ENCODE measurements around the gene UBE3A.

Gene UBE3A

DNA sequence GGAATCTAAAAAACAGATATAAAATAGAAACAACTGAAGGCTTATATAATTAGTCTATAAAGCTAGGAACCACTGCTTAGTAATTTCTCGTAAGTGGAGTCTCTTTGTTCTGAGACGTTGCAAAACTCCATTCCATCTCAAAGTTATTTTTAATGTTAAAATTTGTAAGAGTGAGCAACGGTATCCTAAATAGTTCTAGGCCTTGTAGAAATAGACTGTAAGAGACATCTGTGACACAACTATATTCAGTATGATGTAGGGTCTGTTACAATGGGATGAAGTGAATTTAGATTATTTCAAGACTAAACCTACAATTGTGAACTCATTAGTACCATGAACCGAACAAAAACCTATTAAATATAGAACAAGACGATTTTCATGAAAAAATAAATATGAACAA lies 57.2 kb downstream of the UBE3A start:
- in situ Hi-C loops (cut with MboI; ENCODE audit: low pct_unique_long_range_greater_than_20kb, low sequenced_read_pairs, unreplicated experiment): no loop called here
- DNase-seq (ENCODE audit: low spot score): no peak
- TF ChIP-seq CTCF (IDR thresholded peaks at IDR 0.05; ENCODE audit: extremely low read depth, insufficient read depth, missing control alignments): no peak

DNA sequence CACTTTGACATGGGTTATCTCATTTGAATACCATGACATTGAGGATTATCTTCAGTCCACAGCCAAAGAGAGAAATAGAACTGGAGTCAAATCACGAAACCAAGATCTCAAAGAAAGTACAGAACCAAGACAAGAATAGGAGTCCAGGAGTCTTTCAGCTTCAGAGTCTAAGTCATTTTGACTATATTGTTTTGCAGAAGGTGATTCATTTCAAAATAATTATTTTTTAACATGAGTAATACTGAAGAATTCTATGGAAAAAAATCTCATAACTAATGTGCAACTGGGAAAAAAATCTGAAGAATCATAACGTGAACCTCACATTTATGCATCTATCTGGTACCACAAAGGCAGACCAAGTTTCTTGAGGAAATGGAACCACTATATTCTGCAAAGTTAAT lies 60.3 kb downstream of the UBE3A start:
- no peak for DNase-seq (ENCODE audit: low spot score)
- in situ Hi-C loops (cut with MboI; ENCODE audit: low pct_unique_long_range_greater_than_20kb, low sequenced_read_pairs, unreplicated experiment): no loop called here

GRCh38 chr15:25375557-25375956 lies 63.3 kb downstream of the UBE3A start:
- DNase-seq (ENCODE audit: low spot score): no peak
- in situ Hi-C loops (cut with MboI; ENCODE audit: low pct_unique_long_range_greater_than_20kb, low sequenced_read_pairs, unreplicated experiment): no loop called here
- no peak for TF ChIP-seq CTCF (IDR thresholded peaks at IDR 0.05; ENCODE audit: extremely low read depth, insufficient read depth, missing control alignments)

More for the DNA sequence above, 60.3 kb downstream of the UBE3A start:
- TF ChIP-seq CTCF (IDR thresholded peaks at IDR 0.05; ENCODE audit: extremely low read depth, insufficient read depth, missing control alignments): no peak

GRCh38 chr15:25374143-25374542 lies 64.7 kb downstream of the UBE3A start:
- no peak for DNase-seq (ENCODE audit: low spot score)
- no peak for TF ChIP-seq CTCF (IDR thresholded peaks at IDR 0.05; ENCODE audit: extremely low read depth, insufficient read depth, missing control alignments)
- in situ Hi-C loops (cut with MboI; ENCODE audit: low pct_unique_long_range_greater_than_20kb, low sequenced_read_pairs, unreplicated experiment): no loop called here

DNA sequence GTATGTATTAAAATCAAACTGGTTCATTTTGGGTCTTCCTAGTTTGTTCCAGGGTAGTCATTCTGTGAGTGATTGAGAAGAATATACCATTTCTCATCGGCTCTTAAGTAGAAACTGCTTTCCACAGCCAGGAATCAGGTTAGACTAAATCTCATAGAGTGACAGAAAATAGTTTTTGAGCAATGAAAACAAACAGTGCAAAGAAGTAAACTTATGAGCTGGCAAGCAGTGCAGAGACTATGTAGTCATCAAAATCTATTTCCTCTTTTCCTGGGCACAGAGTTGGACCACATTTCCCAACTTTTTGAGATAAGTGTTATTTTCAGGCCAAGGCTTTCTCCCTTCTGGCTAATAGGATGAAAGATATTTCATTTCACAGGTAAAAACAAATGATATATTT lies 66.5 kb downstream of the UBE3A start:
- in situ Hi-C loops (cut with MboI; ENCODE audit: low pct_unique_long_range_greater_than_20kb, low sequenced_read_pairs, unreplicated experiment): no loop called here
- DNase-seq (ENCODE audit: low spot score): no peak
- TF ChIP-seq CTCF (IDR thresholded peaks at IDR 0.05; ENCODE audit: extremely low read depth, insufficient read depth, missing control alignments): no peak

- no peak for DNase-seq (ENCODE audit: low spot score)
- in situ Hi-C loops (cut with MboI; ENCODE audit: low pct_unique_long_range_greater_than_20kb, low sequenced_read_pairs, unreplicated experiment): no loop called here
- TF ChIP-seq CTCF (IDR thresholded peaks at IDR 0.05; ENCODE audit: extremely low read depth, insufficient read depth, missing control alignments): no peak
Measured at GRCh38 chr15:25368850-25369249, 70.0 kb downstream of the UBE3A start.

GRCh38 chr15:25366058-25366457 lies 72.8 kb downstream of the UBE3A start:
- DNase-seq (ENCODE audit: low spot score): no peak
- in situ Hi-C loops (cut with MboI; ENCODE audit: low pct_unique_long_range_greater_than_20kb, low sequenced_read_pairs, unreplicated experiment): no loop called here
- TF ChIP-seq CTCF (IDR thresholded peaks at IDR 0.05; ENCODE audit: extremely low read depth, insufficient read depth, missing control alignments): no peak
